A673 (cell line): ENCODE measurements around the gene TECPR1. TPM values are rescaled to one million over a fixed set of nuclear protein-coding genes. Genes with fewer than 3 reads are reported as not detected.
A peak's percentile ranks its signal among the peaks of the same experiment; 100 is the strongest.

Experiments used
- BruUV-seq: library from RNA; stranded (reverse); fragments of 400-500 nt; replicated peaks from 2 replicates; lab custom pipeline; 2021; lab: Mats Ljungman, UMichigan
- CTCF ChIA-PET: fragments of 300-600 bp; sonication (Branson Sonifier 250); formaldehyde crosslinking; loops from one replicate; lab custom pipeline; 2022; ENCODE audit warnings: antibody characterized with exemption; lab: Charles Lee
- POLR2A ChIA-PET: fragments of 300-600 bp; sonication (Branson Sonifier 250); formaldehyde crosslinking; loops from one replicate; lab custom pipeline; 2022; ENCODE audit warnings: antibody characterized with exemption; ENCODE audit not compliant: low non-redundant PET; lab: Charles Lee
- DNase-seq: peaks from one replicate; pipeline ENCODE4 v3.0.0-alpha.2; 2015; ENCODE audit warnings: low spot score
- H3K27ac ChIP-seq: fragments of 200-600 bp; sonication (generic); 2 replicates; pipeline ENCODE4 v1.5.1; 2016; ENCODE audit warnings: mixed run types, low read depth, mild to moderate bottlenecking, mixed read lengths, antibody characterized with exemption, low read length; ENCODE audit not compliant: poor library complexity, severe bottlenecking
- H3K27me3 ChIP-seq: fragments of 200-600 bp; sonication (generic); replicated peaks from 2 replicates; pipeline ENCODE4 v1.6.1; 2017; ENCODE audit warnings: mixed run types, low read depth, mild to moderate bottlenecking, mixed read lengths, antibody characterized with exemption, low read length; ENCODE audit not compliant: insufficient read depth, poor library complexity
- H3K36me3 ChIP-seq: fragments of 200-600 bp; sonication (generic); 2 replicates; pipeline ENCODE4 v1.6.1; 2016; ENCODE audit warnings: mixed run types, mild to moderate bottlenecking, mixed read lengths, antibody characterized with exemption, low read length; ENCODE audit not compliant: insufficient read depth, poor library complexity, severe bottlenecking
- H3K4me1 ChIP-seq: fragments of 200-600 bp; sonication (generic); 2 replicates; pipeline ENCODE4 v1.6.1; 2017; ENCODE audit warnings: mixed run types, mild to moderate bottlenecking, mixed read lengths, antibody characterized with exemption, low read length; ENCODE audit not compliant: insufficient read depth, poor library complexity, severe bottlenecking
- H3K4me3 ChIP-seq: fragments of 200-600 bp; sonication (generic); 2 replicates; pipeline ENCODE4 v1.5.1; 2016; ENCODE audit warnings: low read depth, mixed run types, mild to moderate bottlenecking, mixed read lengths, low read length; ENCODE audit not compliant: poor library complexity, severe bottlenecking
- H3K9me3 ChIP-seq: fragments of 200-600 bp; sonication (generic); 2 replicates; pipeline ENCODE4 v1.6.1; 2016; ENCODE audit warnings: mixed run types, low read depth, mild to moderate bottlenecking, mixed read lengths, antibody characterized with exemption, low read length; ENCODE audit not compliant: poor library complexity, severe bottlenecking
- CTCF ChIP-seq: fragments of 300-800, 200-600 bp; sonication (generic); conservative IDR thresholded peaks from 2 replicates; pipeline ENCODE4 v1.5.1; 2017; ENCODE audit warnings: low read depth, mild to moderate bottlenecking, antibody characterized with exemption, low read length, moderate library complexity, mixed read lengths
- EZH2 ChIP-seq: fragments of 200-600 bp; sonication (generic); IDR thresholded peaks from 2 replicates; pipeline ENCODE4 v1.6.1; 2017; ENCODE audit warnings: borderline replicate concordance, low read depth, mild to moderate bottlenecking, mixed read lengths, antibody characterized with exemption, low read length; ENCODE audit not compliant: poor library complexity, severe bottlenecking
- intact Hi-C: fragments of 100-400 bp; cut with micrococcal nuclease; formaldehyde crosslinking; loops from one replicate; pipeline ENCODE4 v1.10.0; 2022; ENCODE audit not compliant: unreplicated experiment
- total RNA-seq: library from RNA; stranded (reverse); gene quantifications from 2 replicates; pipeline ENCODE4 v1.2.3, GENCODE V29; 2021

The TECPR1 gene
- total RNA-seq, 1 experiment from 2014 or later = 25.9 TPM

DNA sequence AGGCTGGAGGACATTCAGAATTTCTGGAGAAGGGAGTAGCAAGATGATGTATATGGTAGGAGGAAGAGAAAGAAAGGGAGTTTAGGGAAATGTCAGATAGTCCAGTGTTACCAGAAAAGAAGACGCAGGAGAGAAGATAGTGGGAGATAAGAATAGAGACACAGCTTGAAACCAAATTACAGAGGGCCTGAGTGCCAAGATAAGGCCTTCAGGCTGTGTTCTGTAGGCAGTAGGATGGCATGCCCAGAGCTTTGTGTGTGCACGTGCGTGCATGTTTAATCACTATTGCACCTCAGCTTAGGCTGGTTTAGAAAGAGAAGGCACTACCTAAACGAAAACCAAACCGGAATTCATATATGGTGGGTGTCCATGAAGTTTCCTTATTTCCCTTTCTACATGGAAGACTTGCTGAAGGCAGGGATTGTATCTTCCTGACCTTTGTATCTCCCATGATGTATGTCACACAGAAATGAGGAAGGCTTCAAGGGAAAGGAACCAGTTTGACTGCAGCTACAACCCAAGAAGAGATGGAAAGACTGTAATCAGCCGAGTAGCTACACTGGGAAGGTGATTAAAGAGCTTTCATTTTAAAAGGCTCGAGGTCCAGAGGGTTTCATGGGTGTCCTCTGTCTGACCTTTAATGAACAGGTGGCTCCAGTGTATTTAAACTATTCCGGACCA, 76.6 kb downstream of the TECPR1 start:
- DNase-seq = no peak
- ChIA-PET POLR2A (no interaction called here), CTCF (no interaction called here)
- no peak for TF ChIP-seq EZH2
- no peak for TF ChIP-seq CTCF
- Histone ChIP-seq H3K4me1 (no peaks in the 10 kb centered on the region), H3K4me3 (no peak overlapping the region), H3K36me3 (no peaks in the 10 kb centered on the region), H3K9me3 (no peaks in the 10 kb centered on the region), H3K27ac (no peak overlapping the region), H3K27me3 (no peaks in the 10 kb centered on the region)
- BruUV-seq = no TSS peak
- intact Hi-C loops = no loop called here

DNA sequence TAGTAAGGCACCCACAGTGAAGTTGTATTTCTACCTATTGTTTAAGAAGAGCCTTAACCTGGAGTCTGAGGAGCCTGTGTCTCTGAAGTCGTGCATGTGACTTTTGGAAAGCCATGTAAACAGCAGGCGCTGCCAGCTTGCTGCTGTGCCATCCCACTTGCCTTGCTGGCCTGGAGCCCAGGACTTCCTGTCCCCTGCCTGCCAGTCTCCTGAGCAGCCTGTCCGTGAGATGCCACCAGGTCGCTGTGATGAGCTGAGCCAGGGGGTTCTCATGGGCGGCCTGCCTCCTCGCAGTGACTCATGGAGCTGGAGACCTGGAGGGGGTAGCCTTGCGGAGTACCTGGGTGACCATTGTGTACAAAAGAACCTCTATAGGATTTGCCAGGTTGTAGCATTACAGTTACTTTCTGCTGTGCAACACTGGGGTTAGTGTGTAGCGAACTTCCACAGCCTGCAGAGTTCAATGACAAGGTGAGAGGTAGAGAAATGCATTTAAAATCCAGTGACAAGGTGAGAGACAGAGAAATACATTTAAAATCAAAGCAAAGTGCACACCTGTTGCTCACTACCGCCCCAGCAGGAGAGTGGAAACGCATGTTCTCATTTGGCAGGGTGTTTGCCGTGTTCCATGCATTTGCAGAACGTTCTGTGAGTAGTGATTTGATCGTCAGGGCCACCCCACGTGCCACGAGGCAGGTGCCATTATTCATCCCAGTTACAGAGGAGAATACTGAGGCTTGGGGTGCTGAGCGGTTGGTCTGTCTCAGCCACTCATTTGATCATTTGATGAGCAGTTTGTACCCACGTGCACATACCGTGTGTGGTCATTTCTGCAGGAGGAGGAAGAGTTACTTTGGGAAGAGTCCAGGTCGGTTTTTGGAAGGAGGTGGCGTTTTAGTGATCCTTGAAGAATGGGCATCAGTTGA, 77.4 kb downstream of the TECPR1 start:
- intact Hi-C loops = no loop called here
- no peaks in the 10 kb centered on the region for H3K36me3 ChIP-seq
- H3K4me1 ChIP-seq = no peaks in the 10 kb centered on the region
- BruUV-seq = no TSS peak
- ChIA-PET POLR2A (no interaction called here), CTCF (interaction anchor here (0.6 kb wide), 1 partner anchor 8 kb away, joined by 3 read pairs; no protein-coding TSS in a partner anchor)
- H3K4me3 ChIP-seq = no peak overlapping the region
- DNase-seq = peak; percentile 4
- no peaks in the 10 kb centered on the region for H3K27me3 ChIP-seq
- TF ChIP-seq EZH2 = no peak
- TF ChIP-seq CTCF = no peak
- no peaks in the 10 kb centered on the region for H3K9me3 ChIP-seq
- H3K27ac ChIP-seq = no peak overlapping the region

DNA sequence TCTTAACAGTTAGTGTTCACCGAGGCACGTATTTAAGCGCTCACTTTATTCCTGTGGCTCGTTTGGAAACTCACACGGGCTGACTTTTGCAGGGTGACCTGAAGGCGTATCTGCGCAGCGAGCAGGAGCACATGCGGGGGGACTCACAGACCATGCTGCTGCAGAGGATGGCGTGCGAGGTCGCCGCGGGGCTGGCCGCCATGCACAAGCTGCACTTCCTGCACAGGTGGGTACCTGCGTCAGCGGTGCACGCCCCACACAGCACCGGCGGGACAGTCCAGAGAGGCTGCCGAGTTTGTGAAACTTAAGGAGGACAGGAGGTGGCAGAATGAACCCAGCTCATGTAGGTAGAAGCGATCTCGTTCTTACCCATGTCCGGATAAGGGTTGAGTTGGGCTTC, 80.6 kb downstream of the TECPR1 start:
- no peak overlapping the region for H3K4me3 ChIP-seq
- ChIA-PET POLR2A (no interaction called here), CTCF (no interaction called here)
- H3K27me3 ChIP-seq = no peaks in the 10 kb centered on the region
- no TSS peak for BruUV-seq
- no peaks in the 10 kb centered on the region for H3K4me1 ChIP-seq
- H3K27ac ChIP-seq = no peak overlapping the region
- TF ChIP-seq CTCF = no peak
- intact Hi-C loops = no loop called here
- no peaks in the 10 kb centered on the region for H3K36me3 ChIP-seq
- DNase-seq = no peak
- no peaks in the 10 kb centered on the region for H3K9me3 ChIP-seq
